A549 treated with AZD2906 at 1 μM for 4 hours (cell line): Measurements from ENCODE around the gene VRK1. TPM values are rescaled to one million over a fixed set of nuclear protein-coding genes. Genes with fewer than 3 reads are reported as not detected.

Experiments used
- total RNA-seq: library from RNA; stranded (reverse); fragments of 200-300 nt; extraction: Qiagen RNA extraction; gene quantifications from 5 replicates; pipeline ENCODE4 v1.2.3, GENCODE V29; 2022

VRK1 gene
- 21.9 to 45.7 TPM (median 24.4 TPM) in 5 replicates for total RNA-seq

DNA sequence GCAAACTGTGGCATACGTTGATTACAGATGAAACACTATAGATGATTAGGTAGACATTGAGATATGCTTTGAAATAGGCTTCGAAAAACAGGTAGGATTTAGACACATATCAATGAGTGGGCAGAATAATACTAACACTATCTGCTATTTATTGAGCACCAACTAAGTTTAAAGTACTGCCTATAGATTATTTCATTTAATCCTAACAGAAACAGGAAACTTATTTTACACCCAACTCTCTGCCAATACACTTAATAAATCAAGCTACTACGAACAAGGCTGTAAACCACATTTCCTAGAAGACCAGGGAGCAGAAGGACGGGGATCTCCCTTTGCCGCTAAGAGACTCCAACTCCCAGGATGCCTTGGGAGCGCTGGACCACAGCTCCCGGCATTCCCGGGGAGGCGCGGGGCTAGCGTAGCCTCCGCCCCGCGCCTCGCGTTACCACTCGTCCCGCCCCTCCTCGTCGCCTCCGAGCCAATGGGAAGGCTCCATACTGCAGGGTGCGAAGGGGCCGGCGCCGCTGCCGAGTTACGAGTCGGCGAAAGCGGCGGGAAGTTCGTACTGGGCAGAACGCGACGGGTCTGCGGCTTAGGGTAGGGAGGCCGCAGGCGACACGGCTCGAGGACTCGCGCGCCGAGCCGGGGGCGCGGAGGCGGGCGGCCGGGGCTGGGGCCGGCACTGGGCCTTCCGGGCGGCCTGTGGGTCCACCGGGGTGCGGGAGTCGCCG lies at the start of gene VRK1:
VRK1 (plus strand) TSS at position 532 of the 731 bp plus-strand sequence. CDS start 36,090 bp downstream, outside the sequence.

